ENCODE data around the gene CSRNP3. TPM values are rescaled to one million over a fixed set of nuclear protein-coding genes. Genes with fewer than 3 reads are reported as not detected.

The CSRNP3 gene
- total RNA-seq = 0.13 and 0.22 TPM in 2 replicates

GRCh38 chr2:165469417-165469816, at the start of gene CSRNP3:
TSS of gene CSRNP3 (plus strand) at chr2:165469698. CDS start at chr2:165595066, 125,368 bp downstream.

Other genes with a start within 250 kb of the CSRNP3 start
- gene SCN2A, start 230.3 kb upstream of the CSRNP3 start, total RNA-seq = 1.0 and 3.6 TPM in 2 replicates